ENCODE data around the gene MTUS2. TPM values are rescaled to one million over a fixed set of nuclear protein-coding genes. Genes with fewer than 3 reads are reported as not detected.

The MTUS2 gene
- polyA plus RNA-seq, 4 donors: 0.74 to 6.2 (median 1.6) TPM

Other genes with a start within 250 kb of the MTUS2 start
- 100 to 1,000 TPM in 2 of 4 donors, 10 to 100 TPM in 2; 73.8 to 107 (median 91.1) TPM for gene POMP, start 161.2 kb upstream of the MTUS2 start, polyA plus RNA-seq (ENCODE audit: insufficient read length in 4 of 4)
- gene SLC46A3, start 101.4 kb upstream of the MTUS2 start, polyA plus RNA-seq (ENCODE audit: insufficient read length in 4 of 4): 1 to 10 TPM; 2.4 to 4.2 (median 2.7) TPM

Measured in left renal pelvis (tissue), 4 donors.